G401 (cell line): Measurements from ENCODE around the gene CCNY. TPM values are rescaled to one million over a fixed set of nuclear protein-coding genes. Genes with fewer than 3 reads are reported as not detected.

ENCODE experiments used
- DNase-seq: peaks from one replicate; pipeline ENCODE4 v3.0.0-alpha.2; 2015; ENCODE audit warnings: low spot score
- in situ Hi-C: cut with HindIII; loops from 2 replicates; pipeline ENCODE4 v1.10.0; 2016; ENCODE audit warnings: low sequenced_read_pairs, mixed read lengths
- total RNA-seq: library from RNA; depleted of rRNA; stranded (reverse); fragments of >200 nt; shearing (Covaris generic); gene quantifications from 2 replicates; pipeline ENCODE4 v1.2.3, GENCODE V29; 2014

The CCNY gene
- total RNA-seq, 1 experiment from 2014 or later: 62.9 TPM

DNA sequence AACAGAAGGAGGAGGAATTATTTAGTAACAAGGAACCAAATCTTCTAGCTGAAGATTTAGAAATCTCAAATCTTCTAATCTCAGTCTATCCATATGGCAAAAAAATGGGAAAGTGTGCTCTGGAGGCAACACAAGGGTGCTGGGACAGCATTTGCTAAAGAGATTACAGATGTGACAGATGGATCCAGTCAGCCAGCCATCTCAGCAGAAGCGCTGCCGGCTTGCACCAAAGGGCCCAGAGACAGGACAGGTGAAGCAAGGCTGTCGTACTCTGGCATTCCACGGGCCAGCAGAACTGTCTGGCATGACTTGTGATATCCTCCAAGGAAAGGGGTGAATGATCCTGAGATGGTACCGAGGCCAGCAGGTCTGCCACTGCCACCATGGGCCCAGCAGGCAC lies 223.1 kb downstream of the CCNY start:
- DNase-seq: no peak
- in situ Hi-C loops: no loop called here

DNA sequence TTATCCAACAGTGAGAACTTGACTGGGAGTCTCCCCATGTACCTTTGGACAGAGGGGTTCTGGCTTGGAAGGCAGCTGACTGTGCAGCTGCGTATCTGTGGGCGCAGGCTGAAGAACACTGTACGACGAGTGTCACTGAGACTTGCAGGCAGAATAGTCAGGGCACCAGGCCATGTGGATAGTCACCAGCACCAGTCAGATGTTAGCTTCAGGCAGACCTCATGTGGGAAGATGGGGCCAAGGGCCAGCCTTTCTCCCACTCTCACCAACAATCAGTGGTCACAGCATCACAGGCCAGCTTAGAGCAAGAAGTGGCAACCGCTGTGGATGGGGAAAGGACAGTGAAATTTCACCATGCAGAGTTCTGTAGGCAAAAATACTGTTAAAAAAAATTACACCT lies 225.4 kb downstream of the CCNY start:
- no peak for DNase-seq
- in situ Hi-C loops: no loop called here

DNA sequence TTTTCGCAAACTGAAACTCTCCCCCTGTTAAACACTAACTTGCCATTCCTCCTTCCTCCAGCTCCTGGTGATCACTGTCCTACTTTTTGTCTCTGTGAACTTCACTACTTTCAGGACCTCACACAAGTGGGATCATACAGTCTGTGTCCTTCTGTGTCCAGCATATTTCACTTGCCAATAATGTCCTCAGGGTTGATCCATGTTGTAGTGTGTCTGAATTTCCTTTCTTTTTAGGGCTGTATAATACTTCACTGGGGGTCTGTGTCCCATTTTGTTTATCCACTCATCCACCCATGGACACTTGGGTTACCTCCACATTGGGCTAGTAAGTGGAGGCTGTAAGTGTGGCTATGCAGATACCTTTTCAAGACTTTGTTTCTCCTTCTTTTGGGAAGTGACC lies 226.1 kb downstream of the CCNY start:
- in situ Hi-C loops: no loop called here
- DNase-seq: no peak

DNA sequence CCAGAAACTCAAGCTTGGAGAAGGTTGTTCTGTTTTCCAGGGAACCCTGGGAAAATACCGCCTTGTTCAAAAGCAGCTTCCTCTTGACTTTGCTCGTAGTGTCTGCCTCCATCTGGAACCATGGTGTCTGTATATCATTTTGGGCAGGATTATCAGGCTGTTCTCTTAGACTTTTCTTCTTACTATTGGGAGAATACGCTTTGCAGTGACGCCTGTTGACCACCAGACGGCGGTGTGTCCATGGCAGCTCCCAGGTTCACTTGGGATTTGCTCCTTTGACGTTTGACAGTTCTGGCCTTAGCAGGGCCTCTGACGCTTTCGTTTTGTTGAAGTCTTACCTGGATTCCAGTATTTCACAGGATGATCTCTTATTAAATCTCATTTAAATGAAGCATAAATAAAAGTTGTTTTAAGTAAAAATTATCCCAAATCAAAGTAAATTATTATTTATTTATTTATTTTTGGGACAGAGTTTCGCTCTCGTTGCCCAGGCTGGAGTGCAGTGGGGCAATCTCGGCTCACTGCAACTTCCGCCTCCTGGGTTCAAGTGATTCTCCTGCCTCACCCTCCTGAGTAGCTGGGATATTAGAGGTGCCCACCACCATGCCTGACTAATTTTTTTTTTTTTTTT lies 227.1 kb downstream of the CCNY start:
- peak; percentile 41 for DNase-seq
- in situ Hi-C loops: no loop called here

DNA sequence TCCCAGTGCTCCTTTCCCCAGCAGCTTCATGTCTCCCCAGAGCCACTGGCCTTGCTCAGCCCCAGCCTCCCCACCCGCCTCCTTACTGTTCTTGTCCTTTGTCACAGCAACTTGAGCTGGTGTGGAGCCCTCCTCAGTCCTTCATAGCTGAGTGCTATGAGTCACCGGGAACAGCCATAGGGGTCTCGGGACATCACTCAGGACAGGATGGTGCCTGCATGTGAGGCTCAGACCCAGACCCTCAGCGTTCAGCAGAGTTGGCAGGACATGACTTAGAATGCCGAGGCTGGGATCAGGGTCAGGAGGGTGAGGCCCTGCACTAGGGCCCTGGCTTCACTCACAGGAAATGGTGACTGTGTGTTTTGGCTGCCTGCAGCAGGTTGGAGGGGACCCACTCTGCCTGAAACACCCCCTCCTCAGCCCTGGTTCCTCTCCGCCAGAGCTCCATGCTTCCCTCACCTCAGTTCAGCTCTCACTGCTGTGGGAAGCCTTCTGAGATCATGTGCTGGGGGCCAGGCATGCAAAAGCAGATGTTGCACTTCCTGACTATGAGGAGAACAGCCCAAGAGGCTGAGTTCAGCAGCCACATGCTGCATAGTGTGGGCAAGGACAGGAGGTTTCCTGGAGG lies 228.1 kb downstream of the CCNY start:
- DNase-seq: no peak
- in situ Hi-C loops: no loop called here

DNA sequence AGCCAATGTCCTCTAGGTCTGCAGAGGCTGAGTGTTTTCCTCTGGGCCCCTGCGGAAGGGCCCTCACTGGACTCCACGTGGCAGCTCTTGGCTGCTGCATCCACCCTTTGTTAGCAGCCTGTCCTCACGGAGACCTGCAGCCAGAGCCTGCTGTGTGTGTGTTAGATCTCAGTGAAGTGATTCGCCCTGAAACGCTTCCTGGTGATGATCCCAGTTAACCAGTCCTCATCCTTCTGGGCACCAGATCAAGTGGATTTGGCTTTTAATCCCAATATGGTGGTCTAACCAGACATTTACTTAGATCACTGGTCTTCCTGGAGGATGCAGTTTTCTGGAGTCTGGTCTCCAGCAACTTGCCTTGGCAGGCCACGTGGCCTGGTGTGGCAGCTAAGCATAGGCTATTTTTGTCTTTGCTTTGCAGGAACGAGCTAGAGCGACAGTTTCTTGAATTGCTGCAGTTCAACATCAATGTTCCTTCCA lies 229.3 kb downstream of the CCNY start:
- in situ Hi-C loops: no loop called here

DNA sequence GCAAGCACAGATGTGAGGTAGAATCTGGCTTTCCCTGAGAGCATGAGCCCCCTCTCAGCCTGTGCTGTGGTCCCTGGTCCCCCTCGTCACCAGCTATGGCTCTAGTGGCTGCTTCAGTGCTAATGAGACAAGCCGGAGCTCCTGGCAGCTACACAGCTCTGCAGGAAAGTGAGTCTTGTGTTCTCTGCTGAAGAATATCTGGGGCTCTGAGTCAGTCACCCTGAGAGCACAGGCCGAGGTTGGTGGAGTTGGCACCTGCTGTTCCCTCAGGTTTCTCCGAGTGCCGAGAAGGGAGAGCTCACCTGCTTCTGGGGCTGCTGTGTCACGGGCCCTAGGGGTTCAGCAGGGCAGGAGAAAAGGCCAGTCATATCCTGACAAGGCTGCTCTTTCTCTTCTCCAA lies 231.6 kb downstream of the CCNY start:
- no peak for DNase-seq
- in situ Hi-C loops: no loop called here

More for the DNA sequence above, 229.3 kb downstream of the CCNY start:
- DNase-seq: peak; percentile 75

DNA sequence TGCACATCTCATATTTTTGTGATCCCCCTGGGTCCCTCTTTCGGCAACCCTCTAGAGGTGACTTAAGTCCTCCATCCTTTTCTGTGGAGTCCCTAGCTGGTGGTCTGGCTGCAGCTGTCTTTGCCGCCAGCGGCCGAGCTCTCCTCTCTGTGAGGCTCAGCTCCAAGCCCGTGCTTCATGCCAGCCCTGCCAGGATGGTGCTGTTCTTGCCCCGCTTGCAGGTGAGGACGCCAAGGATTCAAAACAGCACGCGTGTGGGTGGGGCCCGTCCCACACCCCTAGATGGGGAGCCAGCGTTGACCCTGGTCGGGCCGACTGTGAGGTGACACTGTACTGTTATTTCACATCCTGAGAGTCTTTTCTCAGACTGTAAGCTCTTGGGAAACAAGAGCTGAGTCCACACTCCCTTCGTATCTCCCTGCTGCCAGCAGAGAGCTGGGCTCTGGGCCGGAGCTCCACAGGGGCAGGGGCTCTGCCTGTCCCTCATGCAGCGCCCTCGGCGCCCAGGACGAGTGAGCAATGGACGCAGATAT lies 232.2 kb downstream of the CCNY start:
- in situ Hi-C loops: no loop called here
- no peak for DNase-seq

DNA sequence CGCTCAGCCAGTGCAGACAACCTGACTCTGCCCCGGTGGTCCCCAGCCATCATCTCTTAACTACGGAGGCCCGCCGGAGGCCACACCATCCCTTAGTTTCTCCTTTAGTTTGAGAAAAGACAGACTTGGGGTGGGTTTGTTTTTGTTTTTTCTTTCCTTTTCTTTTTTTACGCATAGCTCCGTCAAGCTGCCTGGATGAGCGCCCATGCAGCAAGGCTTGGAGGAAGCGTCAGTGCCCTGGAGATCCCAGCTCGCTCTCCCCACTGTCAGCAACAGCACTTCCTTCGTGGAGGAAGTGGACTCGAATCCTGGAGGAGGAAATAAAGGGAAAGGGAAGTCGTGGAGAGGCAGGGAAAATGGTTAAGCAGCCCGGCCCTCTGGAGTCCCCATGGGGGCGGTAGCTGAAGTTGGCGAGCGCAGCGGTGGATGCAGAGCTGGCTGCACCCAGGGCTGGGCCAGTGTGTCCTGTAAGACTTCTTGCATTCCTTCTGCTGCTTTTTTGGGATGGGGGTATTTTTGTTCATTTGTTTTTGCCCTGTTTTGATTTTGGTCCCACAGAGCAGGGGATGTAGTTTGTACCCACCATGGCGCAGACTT lies 232.9 kb downstream of the CCNY start:
- in situ Hi-C loops: no loop called here
- no peak for DNase-seq

DNA sequence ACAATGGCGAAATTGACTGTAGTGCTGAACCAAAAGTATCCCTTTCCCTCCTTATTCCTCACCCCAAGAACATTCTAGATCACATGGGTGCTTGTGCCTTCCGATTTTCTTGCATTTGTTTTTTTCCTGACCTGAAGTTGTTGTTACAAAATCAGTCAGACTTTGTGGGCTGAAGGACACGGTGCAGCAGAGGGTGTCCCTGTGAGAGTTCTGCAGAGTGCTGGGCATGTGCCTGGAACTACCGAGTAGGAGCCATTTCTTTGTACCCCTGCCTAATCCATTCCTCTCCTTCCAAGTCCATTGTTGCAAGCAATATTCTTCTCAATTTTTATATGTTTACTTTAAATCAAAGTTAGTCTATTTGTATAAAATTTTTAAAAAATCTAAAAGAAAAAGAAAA lies 233.5 kb downstream of the CCNY start:
- DNase-seq: no peak
- in situ Hi-C loops: no loop called here

DNA sequence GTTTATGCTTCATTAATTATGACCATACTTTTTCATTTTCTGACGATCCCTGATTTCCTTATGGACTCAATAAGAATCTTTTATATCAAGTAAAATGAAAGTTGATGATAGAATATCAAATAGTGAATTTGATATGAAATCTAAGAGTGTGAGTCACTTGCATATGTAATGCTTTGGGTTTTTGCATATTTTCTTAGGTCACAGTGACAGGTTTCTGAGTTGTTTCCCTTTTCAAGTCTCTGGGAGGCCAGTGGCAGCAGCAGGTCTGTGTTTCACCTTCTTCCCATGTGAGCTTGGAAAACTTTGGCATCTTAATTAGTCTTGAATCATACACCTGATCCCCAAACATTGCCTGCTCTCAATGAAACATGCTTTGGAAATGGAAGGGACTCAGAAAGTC lies 234.1 kb downstream of the CCNY start:
- no peak for DNase-seq

DNA sequence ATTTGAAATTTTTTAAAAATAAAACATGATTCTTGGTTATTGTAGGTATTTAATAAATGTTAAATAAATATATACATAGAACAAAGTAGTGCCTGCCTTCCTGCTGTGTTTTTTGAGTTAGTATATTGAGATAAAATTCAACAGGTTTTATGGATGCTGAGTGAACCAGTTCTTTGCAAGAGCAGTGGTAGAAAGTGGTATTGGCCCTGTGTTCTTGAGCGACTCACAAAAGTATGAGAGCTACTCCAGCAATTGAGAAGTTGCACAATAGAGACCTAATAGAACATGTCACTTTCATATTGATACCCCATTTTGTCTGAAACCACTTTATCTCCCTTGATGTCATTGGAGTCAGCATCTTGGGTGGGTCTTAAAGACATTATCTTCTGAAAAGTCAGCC lies 236.3 kb downstream of the CCNY start:
- in situ Hi-C loops: no loop called here
- no peak for DNase-seq

More for the DNA sequence above, 234.1 kb downstream of the CCNY start:
- in situ Hi-C loops: no loop called here

DNA sequence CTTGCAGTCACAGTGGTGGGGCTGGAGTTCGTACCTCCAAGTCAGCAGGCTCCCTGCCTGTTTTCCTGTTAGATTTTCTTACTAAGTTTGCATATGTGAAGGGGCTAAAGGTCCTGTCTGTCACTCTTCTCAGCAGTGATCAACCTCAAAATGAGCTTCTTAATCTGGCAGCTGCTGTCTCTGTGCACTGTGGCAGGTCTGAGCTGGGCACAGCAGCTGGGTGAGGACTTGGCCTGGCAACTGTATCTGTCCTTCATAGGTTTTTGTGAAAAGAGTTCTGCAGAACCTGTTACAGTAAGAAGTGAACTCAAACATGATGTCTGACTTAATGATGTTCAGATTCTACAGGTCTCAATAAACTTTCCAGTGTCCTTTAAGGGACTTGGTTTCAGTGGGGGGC lies 237.5 kb downstream of the CCNY start:
- DNase-seq: no peak
- in situ Hi-C loops: no loop called here

DNA sequence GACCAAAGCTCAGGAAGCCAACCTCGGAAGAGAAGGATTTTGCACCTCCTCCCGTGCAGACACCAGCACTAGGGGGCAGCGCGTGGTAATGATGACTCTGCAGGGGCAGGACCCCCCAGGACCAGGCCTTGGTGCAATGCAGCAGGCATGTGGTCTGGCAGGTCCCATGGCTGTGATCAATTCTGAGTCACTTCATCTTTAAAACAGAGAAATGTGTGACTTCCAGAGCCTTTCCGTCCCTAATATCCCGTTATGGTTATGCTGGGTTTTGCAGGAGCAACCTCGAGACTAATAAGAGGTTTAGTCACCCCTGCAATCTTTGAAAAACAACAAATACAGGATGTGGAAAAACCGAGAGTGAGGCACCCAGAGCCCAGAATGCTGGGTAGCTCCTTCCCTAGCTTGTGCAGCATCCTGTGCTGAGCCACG lies 238.6 kb downstream of the CCNY start:
- in situ Hi-C loops: no loop called here
- no peak for DNase-seq

DNA sequence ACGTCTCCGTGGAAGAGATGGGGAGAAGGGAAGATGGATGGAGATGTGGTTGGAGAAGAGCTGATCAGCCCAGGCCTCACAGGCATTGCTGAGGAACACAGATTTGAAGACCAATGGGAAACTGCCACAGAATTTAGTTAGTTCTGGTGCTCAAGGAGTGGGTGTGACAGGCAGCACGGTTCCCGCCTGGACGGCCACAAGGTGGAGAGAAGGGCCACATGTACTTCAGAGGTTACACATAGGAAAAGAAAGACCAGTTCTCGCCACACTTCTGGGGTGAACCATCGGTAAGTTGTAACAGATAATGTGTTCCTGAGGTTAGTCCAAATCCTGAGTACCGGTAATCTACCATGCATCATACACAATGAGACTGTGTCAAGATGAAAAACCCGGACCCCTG lies 239.3 kb downstream of the CCNY start:
- DNase-seq: no peak
- in situ Hi-C loops: no loop called here

DNA sequence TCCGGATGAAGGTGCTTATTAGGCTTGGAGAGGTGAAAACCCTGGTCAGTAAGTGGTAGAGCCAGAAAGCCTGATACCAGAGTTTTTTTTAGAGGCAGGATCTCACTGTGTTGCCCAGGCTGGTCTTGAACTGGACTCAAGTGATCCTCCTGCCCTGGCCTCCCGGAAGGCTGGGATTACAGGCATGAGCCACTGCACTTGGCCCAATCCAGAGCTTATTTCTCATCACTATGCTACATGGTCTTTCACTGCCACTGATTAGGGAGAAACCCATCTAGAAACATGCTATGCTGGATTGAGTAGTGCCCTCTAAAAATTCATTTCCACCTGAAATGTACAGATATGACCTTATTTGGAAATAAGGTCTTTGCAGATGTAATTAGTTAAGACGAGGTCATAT lies 240.4 kb downstream of the CCNY start:
- in situ Hi-C loops: no loop called here

DNA sequence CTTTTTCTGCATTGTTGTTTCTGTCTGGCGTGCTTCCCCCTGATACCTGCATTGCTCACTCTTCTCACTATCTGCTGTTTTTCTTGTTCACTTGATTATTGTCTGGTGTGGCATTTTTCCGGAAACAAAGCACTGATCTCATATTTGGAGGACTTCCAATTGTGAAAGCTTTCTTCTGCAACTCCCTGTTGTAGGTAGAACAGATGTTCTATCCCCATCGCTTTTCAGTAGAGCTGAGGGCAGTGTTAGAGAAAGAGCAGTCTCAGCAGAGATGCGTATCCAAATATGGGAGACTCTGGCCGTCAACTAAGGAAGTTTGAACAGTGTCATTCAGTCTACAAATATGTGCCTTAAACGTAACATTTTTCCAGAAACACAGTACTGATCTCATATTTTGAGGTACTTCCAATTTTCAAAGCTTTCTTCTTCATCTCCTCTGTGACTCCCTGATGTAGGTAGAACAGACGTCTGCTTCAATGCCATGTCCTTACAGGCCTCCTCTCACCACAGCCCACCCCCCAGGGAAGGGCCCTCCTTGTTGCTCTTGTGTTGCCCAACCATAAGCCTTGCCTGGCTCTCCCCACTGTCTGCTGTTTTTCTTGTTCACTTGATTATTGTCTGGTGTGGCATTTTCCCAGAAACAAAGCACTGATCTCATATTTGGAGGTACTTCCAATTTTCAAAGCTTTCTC lies 241.8 kb downstream of the CCNY start:
- no peak for DNase-seq
- in situ Hi-C loops: no loop called here

More for the DNA sequence above, 240.4 kb downstream of the CCNY start:
- no peak for DNase-seq

DNA sequence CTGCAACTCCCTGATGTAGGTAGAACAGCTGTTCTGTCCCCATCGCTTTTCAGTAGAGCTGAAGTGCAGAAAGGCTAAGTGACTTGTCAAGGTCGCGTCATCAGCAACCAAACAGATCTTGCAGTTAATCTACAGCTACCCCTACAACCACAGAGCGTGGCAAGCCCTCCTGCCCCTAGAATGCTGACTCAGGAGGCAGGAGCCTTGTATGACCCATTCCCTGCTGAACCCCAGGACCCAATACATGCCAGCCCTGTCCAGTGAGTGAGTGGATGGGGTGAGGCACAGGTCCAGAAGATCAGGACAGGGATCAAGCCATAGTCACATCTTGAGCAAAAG lies 242.3 kb downstream of the CCNY start:
- no peak for DNase-seq
- in situ Hi-C loops: no loop called here

DNA sequence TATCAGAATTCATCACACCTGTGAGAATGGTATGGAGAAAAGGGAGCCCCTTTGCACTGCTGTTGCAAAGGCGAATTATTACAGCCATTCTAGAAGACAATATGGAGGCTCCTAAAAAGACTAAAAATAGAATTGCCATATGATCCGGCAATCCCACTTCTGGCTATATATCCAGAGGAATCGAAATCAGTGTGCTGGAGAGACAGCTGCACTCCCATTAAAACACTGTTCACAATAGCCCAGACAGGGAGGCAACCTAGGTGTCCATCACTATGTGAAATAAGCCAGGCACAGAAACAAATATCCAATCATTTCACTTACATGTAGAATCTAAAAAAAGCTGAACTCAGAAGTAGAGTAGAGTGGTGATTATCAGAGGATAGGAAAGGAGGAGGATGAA lies 242.8 kb downstream of the CCNY start:
- in situ Hi-C loops: no loop called here
- no peak for DNase-seq
